Neural cell (in vitro differentiated cells): Measurements from ENCODE around the gene CES2. TPM values are rescaled to one million over a fixed set of nuclear protein-coding genes. Genes with fewer than 3 reads are reported as not detected.

ENCODE experiments used
- H2AFZ ChIP-seq: fragments of 200-600, 300-800 bp; sonication (generic), shearing (Covaris generic); 2 replicates; pipeline ENCODE4 v1.6.0; 2014; ENCODE audit warnings: low read depth, mild to moderate bottlenecking, antibody characterized with exemption, low read length, moderate library complexity
- H3F3A ChIP-seq: fragments of 200-600 bp; shearing (Covaris generic); 2 replicates; pipeline ENCODE4 v1.6.1; 2016; ENCODE audit warnings: mild to moderate bottlenecking, moderate library complexity, mixed read lengths, antibody characterized with exemption, low read length; ENCODE audit not compliant: insufficient read depth, poor library complexity, severe bottlenecking
- H3K27ac ChIP-seq: fragments of 200-600, 300-800 bp; sonication (generic), shearing (Covaris generic); 2 replicates; pipeline ENCODE4 v1.5.1; 2014; ENCODE audit warnings: mild to moderate bottlenecking, low read length, moderate library complexity
- H3K27me3 ChIP-seq: fragments of 300-800, 200-600 bp; sonication (generic), shearing (Covaris generic); 2 replicates; pipeline ENCODE4 v1.6.0; 2014; ENCODE audit warnings: mild to moderate bottlenecking, low read depth, low read length, moderate library complexity; ENCODE audit not compliant: insufficient read depth
- H3K36me3 ChIP-seq: fragments of 300-800, 200-600 bp; sonication (generic), shearing (Covaris generic); 2 replicates; pipeline ENCODE4 v1.5.1; 2014; ENCODE audit warnings: mild to moderate bottlenecking, antibody characterized with exemption, low read length, moderate library complexity; ENCODE audit not compliant: insufficient read depth
- H3K4me2 ChIP-seq: fragments of 300-800, 200-600 bp; sonication (generic), shearing (Covaris generic); 2 replicates; pipeline ENCODE4 v1.6.0; 2014; ENCODE audit warnings: mild to moderate bottlenecking, low read length
- H3K4me3 ChIP-seq: fragments of 300-800, 200-600 bp; sonication (generic), shearing (Covaris generic); 2 replicates; pipeline ENCODE4 v1.5.1; 2014; ENCODE audit warnings: mild to moderate bottlenecking, low read length, moderate library complexity
- H3K79me2 ChIP-seq: fragments of 200-600 bp; shearing (Covaris generic); replicated peaks from 2 replicates; pipeline ENCODE4 v1.6.0; 2014; ENCODE audit warnings: mild to moderate bottlenecking, low read length, moderate library complexity; ENCODE audit not compliant: insufficient read depth
- H3K9ac ChIP-seq: fragments of 300-800, 200-600 bp; sonication (generic), shearing (Covaris generic); 2 replicates; pipeline ENCODE4 v1.6.1; 2016; ENCODE audit warnings: mild to moderate bottlenecking, low read length, mixed read lengths
- H3K9me2 ChIP-seq: fragments of 200-600 bp; shearing (Covaris generic); 2 replicates; pipeline ENCODE4 v1.6.1; 2016; ENCODE audit warnings: mild to moderate bottlenecking, low read length, mixed read lengths; ENCODE audit not compliant: insufficient read depth
- H3K9me3 ChIP-seq: fragments of 200-600, 300-800 bp; sonication (generic), shearing (Covaris generic); 2 replicates; pipeline ENCODE4 v1.6.1; 2016; ENCODE audit warnings: mild to moderate bottlenecking, mixed run types, low read length, moderate library complexity, mixed read lengths
- H4K20me1 ChIP-seq: fragments of 200-600 bp; shearing (Covaris generic); 2 replicates; pipeline ENCODE4 v1.6.1; 2016; ENCODE audit warnings: mild to moderate bottlenecking, mixed run types; ENCODE audit not compliant: insufficient read depth
- EP300 ChIP-seq: fragments of 450-650 bp; conservative IDR thresholded peaks from 2 replicates; pipeline ENCODE4 v1.6.1; 2014; ENCODE audit warnings: antibody characterized with exemption, mild to moderate bottlenecking, moderate library complexity; ENCODE audit not compliant: poor library complexity, severe bottlenecking
- EZH2 ChIP-seq: fragments of 200-600, 300-800 bp; shearing (Covaris generic), sonication (generic); IDR thresholded peaks from 2 replicates; pipeline ENCODE4 v1.6.1; 2014; ENCODE audit warnings: antibody characterized with exemption, low read length, borderline replicate concordance, mild to moderate bottlenecking; ENCODE audit not compliant: insufficient read depth, poor library complexity, severe bottlenecking
- MXI1 ChIP-seq: fragments of 450-650 bp; conservative IDR thresholded peaks from 2 replicates; pipeline ENCODE4 v1.6.1; 2014; ENCODE audit warnings: antibody characterized with exemption, mild to moderate bottlenecking; ENCODE audit not compliant: poor library complexity, severe bottlenecking
- POLR2AphosphoS5 ChIP-seq: IDR thresholded peaks from 2 replicates; pipeline ENCODE4 v1.6.1; 2012
- RAD21 ChIP-seq: fragments of 450-650 bp; conservative IDR thresholded peaks from 2 replicates; pipeline ENCODE4 v1.6.1; 2014; ENCODE audit warnings: antibody characterized with exemption, mild to moderate bottlenecking, moderate library complexity
- SMC3 ChIP-seq: fragments of 450-650 bp; conservative IDR thresholded peaks from 2 replicates; pipeline ENCODE4 v1.6.1; 2014; ENCODE audit warnings: antibody characterized with exemption, mild to moderate bottlenecking, moderate library complexity; ENCODE audit not compliant: poor library complexity
- TAF1 ChIP-seq: IDR thresholded peaks from 2 replicates; pipeline ENCODE4 v1.6.1; 2012; ENCODE audit warnings: low read depth
- polyA plus RNA-seq: library from polyadenylated mRNA; depleted of rRNA; stranded (reverse); fragments of >200 nt; gene quantifications from 2 replicates; pipeline ENCODE4 v1.2.3, GENCODE V29; 2014
- TF ChIP-seq, protein P1 (sequence below): fragments of 450-650 bp; IDR thresholded peaks from 2 replicates; pipeline ENCODE4 v1.5.1; 2014; ENCODE audit warnings: antibody characterized with exemption, mild to moderate bottlenecking, moderate library complexity; ENCODE audit not compliant: poor library complexity, severe bottlenecking
- TF ChIP-seq, protein P2 (sequence below): IDR thresholded peaks from 2 replicates; pipeline ENCODE4 v1.6.1; 2012; ENCODE audit warnings: borderline replicate concordance

The CES2 gene
- polyA plus RNA-seq, 1 donor from 2014 or later: 22.9 TPM

DNA sequence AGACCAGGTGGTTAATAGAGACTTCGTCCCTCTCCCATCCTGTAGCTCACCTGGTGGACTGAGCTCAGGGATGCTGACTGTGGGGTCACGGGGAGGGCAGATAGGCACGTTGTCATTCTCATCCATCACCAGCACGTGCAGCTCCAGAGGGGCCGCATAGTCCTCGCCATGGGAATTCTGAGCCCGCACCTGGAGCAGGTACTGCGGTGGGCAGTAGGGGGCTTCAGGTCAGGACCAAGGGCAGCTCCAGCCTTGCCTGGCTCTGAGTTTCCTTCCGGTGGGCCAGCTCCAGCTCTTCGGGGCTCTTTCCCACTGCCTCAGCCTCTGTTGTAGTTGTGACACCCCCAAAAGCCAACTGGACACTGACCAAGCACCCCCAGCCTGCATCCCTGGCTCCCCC, 22.2 kb upstream of the CES2 start:
- Histone ChIP-seq H3K4me3 (no peak overlapping the region), H3K4me2 (no peak overlapping the region), H3K27me3 (no peaks in the 10 kb centered on the region)

DNA sequence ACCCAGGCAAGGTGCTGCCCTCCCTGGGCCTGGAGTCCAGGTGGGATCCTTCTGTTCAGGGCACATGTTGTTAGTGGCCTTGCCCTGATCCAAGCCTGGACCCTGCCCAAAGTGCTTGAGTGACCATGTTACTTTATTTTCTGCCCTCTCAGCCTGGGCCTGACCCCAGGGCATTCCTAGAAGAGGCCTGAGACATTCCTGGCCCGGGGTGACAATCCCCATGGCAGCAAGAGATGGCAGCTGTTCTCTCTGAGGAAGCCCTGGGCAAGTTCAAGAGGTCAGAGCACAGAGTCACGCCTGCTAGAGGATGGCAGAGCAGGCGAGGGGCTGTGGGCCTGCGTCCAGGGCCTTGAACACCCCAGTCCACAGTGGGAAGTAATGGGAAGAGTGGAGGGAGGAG, 21.6 kb upstream of the CES2 start:
- H3K9ac ChIP-seq: no peak overlapping the region
- no peak overlapping the region for H3K27ac ChIP-seq
- H3K9me3 ChIP-seq: no peaks in the 10 kb centered on the region
- TF ChIP-seq, protein P1, sequence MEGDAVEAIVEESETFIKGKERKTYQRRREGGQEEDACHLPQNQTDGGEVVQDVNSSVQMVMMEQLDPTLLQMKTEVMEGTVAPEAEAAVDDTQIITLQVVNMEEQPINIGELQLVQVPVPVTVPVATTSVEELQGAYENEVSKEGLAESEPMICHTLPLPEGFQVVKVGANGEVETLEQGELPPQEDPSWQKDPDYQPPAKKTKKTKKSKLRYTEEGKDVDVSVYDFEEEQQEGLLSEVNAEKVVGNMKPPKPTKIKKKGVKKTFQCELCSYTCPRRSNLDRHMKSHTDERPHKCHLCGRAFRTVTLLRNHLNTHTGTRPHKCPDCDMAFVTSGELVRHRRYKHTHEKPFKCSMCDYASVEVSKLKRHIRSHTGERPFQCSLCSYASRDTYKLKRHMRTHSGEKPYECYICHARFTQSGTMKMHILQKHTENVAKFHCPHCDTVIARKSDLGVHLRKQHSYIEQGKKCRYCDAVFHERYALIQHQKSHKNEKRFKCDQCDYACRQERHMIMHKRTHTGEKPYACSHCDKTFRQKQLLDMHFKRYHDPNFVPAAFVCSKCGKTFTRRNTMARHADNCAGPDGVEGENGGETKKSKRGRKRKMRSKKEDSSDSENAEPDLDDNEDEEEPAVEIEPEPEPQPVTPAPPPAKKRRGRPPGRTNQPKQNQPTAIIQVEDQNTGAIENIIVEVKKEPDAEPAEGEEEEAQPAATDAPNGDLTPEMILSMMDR: no peak
- no peak for TF ChIP-seq POLR2AphosphoS5
- TF ChIP-seq, protein P2, sequence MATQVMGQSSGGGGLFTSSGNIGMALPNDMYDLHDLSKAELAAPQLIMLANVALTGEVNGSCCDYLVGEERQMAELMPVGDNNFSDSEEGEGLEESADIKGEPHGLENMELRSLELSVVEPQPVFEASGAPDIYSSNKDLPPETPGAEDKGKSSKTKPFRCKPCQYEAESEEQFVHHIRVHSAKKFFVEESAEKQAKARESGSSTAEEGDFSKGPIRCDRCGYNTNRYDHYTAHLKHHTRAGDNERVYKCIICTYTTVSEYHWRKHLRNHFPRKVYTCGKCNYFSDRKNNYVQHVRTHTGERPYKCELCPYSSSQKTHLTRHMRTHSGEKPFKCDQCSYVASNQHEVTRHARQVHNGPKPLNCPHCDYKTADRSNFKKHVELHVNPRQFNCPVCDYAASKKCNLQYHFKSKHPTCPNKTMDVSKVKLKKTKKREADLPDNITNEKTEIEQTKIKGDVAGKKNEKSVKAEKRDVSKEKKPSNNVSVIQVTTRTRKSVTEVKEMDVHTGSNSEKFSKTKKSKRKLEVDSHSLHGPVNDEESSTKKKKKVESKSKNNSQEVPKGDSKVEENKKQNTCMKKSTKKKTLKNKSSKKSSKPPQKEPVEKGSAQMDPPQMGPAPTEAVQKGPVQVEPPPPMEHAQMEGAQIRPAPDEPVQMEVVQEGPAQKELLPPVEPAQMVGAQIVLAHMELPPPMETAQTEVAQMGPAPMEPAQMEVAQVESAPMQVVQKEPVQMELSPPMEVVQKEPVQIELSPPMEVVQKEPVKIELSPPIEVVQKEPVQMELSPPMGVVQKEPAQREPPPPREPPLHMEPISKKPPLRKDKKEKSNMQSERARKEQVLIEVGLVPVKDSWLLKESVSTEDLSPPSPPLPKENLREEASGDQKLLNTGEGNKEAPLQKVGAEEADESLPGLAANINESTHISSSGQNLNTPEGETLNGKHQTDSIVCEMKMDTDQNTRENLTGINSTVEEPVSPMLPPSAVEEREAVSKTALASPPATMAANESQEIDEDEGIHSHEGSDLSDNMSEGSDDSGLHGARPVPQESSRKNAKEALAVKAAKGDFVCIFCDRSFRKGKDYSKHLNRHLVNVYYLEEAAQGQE: no peak
- TF ChIP-seq SMC3: no peak
- TF ChIP-seq EP300: no peak
- TF ChIP-seq TAF1: no peak
- no peak for TF ChIP-seq RAD21
- no peak for TF ChIP-seq MXI1
- no peak for TF ChIP-seq EZH2
- no peak overlapping the region for H3K4me2 ChIP-seq
- no peaks in the 10 kb centered on the region for H3K27me3 ChIP-seq
- no peaks in the 10 kb centered on the region for H3K9me2 ChIP-seq
- no peaks in the 10 kb centered on the region for H3K79me2 ChIP-seq
- H3F3A ChIP-seq: no peaks in the 10 kb centered on the region
- no peaks in the 10 kb centered on the region for H4K20me1 ChIP-seq
- no peaks in the 10 kb centered on the region for H3K36me3 ChIP-seq
- H2AFZ ChIP-seq: no peak overlapping the region
- no peak overlapping the region for H3K4me3 ChIP-seq

More for the DNA sequence above, 22.2 kb upstream of the CES2 start:
- no peaks in the 10 kb centered on the region for H3K79me2 ChIP-seq
- H3K27ac ChIP-seq: no peak overlapping the region
- H3K9me3 ChIP-seq: no peaks in the 10 kb centered on the region
- no peaks in the 10 kb centered on the region for H3K36me3 ChIP-seq
- H4K20me1 ChIP-seq: no peaks in the 10 kb centered on the region
- H3K9me2 ChIP-seq: no peaks in the 10 kb centered on the region
- TF ChIP-seq EP300: no peak
- no peaks in the 10 kb centered on the region for H3F3A ChIP-seq
- H2AFZ ChIP-seq: no peak overlapping the region
- H3K9ac ChIP-seq: no peak overlapping the region

- TF ChIP-seq, protein P2: no peak
- Histone ChIP-seq H3K36me3 (no peaks in the 10 kb centered on the region), H3K27ac (no peak overlapping the region), H3K27me3 (no peaks in the 10 kb centered on the region), H3K9me2 (no peaks in the 10 kb centered on the region), H3F3A (no peaks in the 10 kb centered on the region), H3K9ac (no peak overlapping the region), H3K4me3 (no peak overlapping the region), H4K20me1 (no peaks in the 10 kb centered on the region), H2AFZ (no peak overlapping the region), H3K4me2 (no peak overlapping the region), H3K9me3 (no peaks in the 10 kb centered on the region), H3K79me2 (no peaks in the 10 kb centered on the region)
Measured at GRCh38 chr16:66914541-66914940, 20.8 kb upstream of the CES2 start.
